ENCODE measurements around the gene INO80B.

DNA sequence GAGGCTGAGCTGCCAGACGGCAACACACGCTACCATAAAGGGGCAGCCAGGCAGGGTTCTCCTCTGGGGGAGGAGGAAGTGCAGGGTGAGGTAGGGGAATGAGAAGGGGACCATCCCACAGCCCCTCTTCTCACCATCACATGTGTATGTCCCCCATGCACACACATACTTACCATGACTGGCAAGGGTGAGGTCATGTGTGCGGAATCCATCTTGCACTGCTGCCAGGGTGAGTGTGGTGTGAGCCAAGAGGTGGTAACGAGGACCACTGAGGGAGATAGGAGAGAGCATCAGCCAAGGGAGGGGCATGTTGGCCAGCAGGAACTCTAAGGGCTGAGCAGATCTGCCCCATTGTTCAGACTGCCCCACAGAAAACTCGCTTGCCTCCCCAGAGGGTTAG, 26.2 kb upstream of the INO80B start:
- no peak for TF ChIP-seq EP300 (IDR thresholded peaks at IDR 0.05)
- TF ChIP-seq POLR2AphosphoS5 (IDR thresholded peaks at IDR 0.05) = no peak
